ENCODE results near the gene CD27.

CD27 gene

DNA sequence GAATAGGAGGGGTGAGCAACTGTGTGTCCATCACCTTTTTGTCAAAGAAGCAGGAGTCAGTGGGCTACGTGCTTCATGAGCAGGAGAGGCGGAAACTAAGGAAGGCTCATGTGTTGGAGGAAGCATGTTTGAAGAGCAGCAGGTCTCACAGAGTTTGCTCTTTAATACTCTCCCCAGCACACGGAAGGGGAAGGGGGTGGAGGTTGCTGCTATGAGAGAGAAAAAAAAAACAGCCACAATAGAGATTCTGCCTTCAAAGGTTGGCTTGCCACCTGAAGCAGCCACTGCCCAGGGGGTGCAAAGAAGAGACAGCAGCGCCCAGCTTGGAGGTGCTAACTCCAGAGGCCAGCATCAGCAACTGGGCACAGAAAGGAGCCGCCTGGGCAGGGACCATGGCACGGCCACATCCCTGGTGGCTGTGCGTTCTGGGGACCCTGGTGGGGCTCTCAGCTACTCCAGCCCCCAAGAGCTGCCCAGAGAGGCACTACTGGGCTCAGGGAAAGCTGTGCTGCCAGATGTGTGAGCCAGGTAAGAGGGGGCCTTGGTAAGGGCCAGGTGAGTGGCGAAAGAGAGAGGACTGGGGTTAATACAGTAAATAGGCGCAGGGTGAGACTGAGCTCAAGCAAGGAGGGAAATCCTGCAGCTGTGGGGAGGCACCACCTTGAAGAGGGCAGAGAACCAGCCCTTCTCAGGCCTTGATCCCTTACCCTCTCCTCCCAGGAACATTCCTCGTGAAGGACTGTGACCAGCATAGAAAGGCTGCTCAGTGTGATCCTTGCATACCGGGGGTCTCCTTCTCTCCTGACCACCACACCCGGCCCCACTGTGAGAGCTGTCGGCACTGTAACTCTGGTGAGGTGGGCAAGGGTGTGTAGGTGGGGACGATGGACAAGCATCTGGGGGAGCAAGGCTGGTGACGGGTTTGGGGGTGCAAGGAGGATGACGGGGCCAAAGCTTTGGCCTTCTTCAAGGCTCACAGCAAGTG is at the start of gene CD27:
CD27 (plus strand) TSS at position 252 of the 985 bp plus-strand sequence; CDS start at position 393, 141 bp downstream.
- Histone ChIP-seq H3K27ac (no peak within 1 kb of the TSS), H3K4me3 (no peak within 1 kb of the TSS)
- TF ChIP-seq, protein P1, sequence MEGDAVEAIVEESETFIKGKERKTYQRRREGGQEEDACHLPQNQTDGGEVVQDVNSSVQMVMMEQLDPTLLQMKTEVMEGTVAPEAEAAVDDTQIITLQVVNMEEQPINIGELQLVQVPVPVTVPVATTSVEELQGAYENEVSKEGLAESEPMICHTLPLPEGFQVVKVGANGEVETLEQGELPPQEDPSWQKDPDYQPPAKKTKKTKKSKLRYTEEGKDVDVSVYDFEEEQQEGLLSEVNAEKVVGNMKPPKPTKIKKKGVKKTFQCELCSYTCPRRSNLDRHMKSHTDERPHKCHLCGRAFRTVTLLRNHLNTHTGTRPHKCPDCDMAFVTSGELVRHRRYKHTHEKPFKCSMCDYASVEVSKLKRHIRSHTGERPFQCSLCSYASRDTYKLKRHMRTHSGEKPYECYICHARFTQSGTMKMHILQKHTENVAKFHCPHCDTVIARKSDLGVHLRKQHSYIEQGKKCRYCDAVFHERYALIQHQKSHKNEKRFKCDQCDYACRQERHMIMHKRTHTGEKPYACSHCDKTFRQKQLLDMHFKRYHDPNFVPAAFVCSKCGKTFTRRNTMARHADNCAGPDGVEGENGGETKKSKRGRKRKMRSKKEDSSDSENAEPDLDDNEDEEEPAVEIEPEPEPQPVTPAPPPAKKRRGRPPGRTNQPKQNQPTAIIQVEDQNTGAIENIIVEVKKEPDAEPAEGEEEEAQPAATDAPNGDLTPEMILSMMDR (IDR thresholded peaks at IDR 0.05): no peak
- no peak for DNase-seq (ENCODE audit: low spot score)

DNA sequence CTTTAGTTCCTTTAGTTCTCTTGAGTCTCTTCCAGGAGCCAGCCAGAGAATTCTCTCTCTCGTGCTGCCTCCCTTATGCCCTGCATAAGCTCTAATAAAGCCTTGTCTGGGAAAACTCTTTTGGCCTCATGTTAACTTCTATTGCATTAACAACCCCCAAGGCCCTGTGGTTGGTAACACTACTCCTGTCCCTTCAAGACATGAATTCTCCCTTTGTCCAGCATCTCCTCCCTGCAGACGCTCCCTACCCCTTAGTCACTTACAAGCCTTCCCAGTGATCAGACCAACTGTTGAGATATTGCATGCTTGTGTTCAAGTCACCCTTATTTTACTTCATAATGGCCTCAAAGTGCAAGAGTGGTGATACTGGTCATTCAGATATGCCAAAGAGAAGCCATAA is 48.7 kb upstream of the CD27 start:
- H3K4me3 ChIP-seq: no peak overlapping the region
- no peak for DNase-seq (ENCODE audit: low spot score)
- TF ChIP-seq, protein P1 (IDR thresholded peaks at IDR 0.05): no peak
- H3K27ac ChIP-seq: no peak overlapping the region

DNA sequence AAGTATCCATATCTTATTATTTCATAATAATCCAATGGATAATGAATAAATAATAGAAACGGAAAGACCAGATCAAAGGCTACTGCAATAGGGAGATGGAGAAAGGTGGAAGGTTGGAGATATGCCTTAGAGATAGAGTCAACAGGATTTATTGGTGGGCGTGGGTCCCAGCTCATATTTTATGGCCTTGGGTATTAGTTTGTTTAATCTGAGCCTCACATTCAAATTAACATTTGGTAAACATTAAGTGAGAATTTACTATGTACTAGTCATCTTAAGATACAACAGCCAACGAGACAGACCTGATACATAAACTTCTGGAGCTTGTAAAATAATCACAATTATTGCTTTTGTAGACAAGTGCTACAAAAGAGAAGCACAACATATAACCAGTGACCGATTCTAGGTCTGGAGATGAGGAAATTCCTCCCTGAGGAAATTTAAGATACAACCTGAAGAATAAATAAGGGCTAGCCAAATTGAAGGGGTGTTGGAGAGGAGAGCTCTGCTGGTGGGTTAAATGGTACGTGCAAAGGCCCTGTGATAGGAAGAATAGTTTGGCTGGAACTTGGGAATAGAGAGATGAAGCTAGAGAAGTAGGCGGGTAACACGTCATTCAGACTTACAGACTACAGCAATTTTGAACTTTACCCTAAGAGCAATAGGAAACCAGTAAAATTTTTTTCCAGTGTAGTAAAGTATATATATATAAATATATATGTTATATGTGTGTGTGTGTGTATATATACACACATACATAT is 44.7 kb upstream of the CD27 start:
- TF ChIP-seq, protein P1 (IDR thresholded peaks at IDR 0.05): no peak
- Histone ChIP-seq H3K27ac (no peak overlapping the region), H3K4me3 (no peak overlapping the region)
- DNase-seq (ENCODE audit: low spot score): no peak

DNA sequence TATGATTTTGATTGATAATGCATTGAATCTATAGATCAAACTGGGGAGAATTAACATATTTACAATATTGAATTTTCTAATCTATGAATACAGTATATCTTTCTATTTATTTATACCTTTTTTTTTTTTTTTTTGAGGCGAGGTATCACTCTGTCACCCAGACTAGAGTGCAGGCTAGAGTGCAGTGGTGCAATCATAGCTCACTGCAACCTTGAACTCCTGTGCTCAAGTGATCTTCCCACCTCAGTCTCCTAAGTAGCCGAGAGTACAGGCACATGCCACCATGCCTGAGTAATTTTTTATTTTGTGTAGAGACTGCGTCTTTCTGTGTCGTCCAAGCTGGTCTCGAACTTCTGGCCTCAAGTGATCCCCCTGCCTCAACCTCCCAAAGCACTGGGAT is 40.4 kb upstream of the CD27 start:
- TF ChIP-seq, protein P1 (IDR thresholded peaks at IDR 0.05): no peak
- no peak overlapping the region for H3K27ac ChIP-seq
- no peak for DNase-seq (ENCODE audit: low spot score)
- no peak overlapping the region for H3K4me3 ChIP-seq

- H3K27ac ChIP-seq: no peak overlapping the region
- no peak overlapping the region for H3K4me3 ChIP-seq
- no peak for DNase-seq (ENCODE audit: low spot score)
- TF ChIP-seq, protein P1 (IDR thresholded peaks at IDR 0.05): no peak
Observed at GRCh38 chr12:6405963-6406362, 38.8 kb upstream of the CD27 start.

GRCh38 chr12:6407236-6407954 is 37.4 kb upstream of the CD27 start:
- TF ChIP-seq, protein P1 (IDR thresholded peaks at IDR 0.05): no peak
- no peak for DNase-seq (ENCODE audit: low spot score)
- Histone ChIP-seq H3K4me3 (no peak overlapping the region), H3K27ac (no peak overlapping the region)
